HL-60 (cell line): Measurements from ENCODE around the gene PDE3A.

Source experiments
- DNase-seq, 2 experiments: peaks; one replicate each; pipeline ENCODE4 v3.0.0-alpha.2; 2010 to 2020; ENCODE audit warnings: low read depth in 1 of 2, low spot score in 1 of 2
- H3K27ac ChIP-seq: fragments of 250-450 bp; sonication (Bioruptor Pico); replicated peaks from 2 replicates; pipeline ENCODE4 v1.5.1; 2020; ENCODE audit warnings: mild to moderate bottlenecking, moderate library complexity
- H3K27me3 ChIP-seq: fragments of 250-450 bp; sonication (Bioruptor Pico); 2 replicates; pipeline ENCODE4 v1.5.1; 2021; ENCODE audit warnings: mild to moderate bottlenecking, moderate library complexity; ENCODE audit not compliant: insufficient read depth, poor library complexity, severe bottlenecking
- H3K4me3 ChIP-seq: replicated peaks from 2 replicates; pipeline ENCODE4 v1.5.1; 2011; ENCODE audit warnings: mild to moderate bottlenecking, control low read depth, low read length; ENCODE audit not compliant: insufficient read depth
- CTCF ChIP-seq: IDR thresholded peaks from one replicate; pipeline ENCODE4 v1.5.1; 2011; ENCODE audit warnings: low read length, control low read depth, inconsistent platforms; ENCODE audit not compliant: insufficient read depth
- GABPA ChIP-seq: IDR thresholded peaks from 2 replicates; pipeline ENCODE4 v1.6.1; 2012; ENCODE audit warnings: low read depth
- POLR2AphosphoS5 ChIP-seq: IDR thresholded peaks from 2 replicates; pipeline ENCODE4 v1.6.1; 2012; ENCODE audit warnings: low read depth
- REST ChIP-seq: IDR thresholded peaks from 2 replicates; pipeline ENCODE4 v1.6.1; 2012; ENCODE audit warnings: low read depth; ENCODE audit not compliant: insufficient replicate concordance
- SPI1 ChIP-seq: IDR thresholded peaks from 2 replicates; pipeline ENCODE4 v1.6.1; 2012; ENCODE audit warnings: low read depth, mild to moderate bottlenecking, borderline replicate concordance
- long read RNA-seq: library from polyadenylated mRNA; unstranded; transcript quantifications from one replicate; pipeline ENCODE4 v2.0.0, GENCODE V29; 2020

The PDE3A gene
- long read RNA-seq, partial matches to known transcripts = 0 of 1 reads
- long read RNA-seq, other reads (novel, unspliced or antisense) = 1 of 1 reads

DNA sequence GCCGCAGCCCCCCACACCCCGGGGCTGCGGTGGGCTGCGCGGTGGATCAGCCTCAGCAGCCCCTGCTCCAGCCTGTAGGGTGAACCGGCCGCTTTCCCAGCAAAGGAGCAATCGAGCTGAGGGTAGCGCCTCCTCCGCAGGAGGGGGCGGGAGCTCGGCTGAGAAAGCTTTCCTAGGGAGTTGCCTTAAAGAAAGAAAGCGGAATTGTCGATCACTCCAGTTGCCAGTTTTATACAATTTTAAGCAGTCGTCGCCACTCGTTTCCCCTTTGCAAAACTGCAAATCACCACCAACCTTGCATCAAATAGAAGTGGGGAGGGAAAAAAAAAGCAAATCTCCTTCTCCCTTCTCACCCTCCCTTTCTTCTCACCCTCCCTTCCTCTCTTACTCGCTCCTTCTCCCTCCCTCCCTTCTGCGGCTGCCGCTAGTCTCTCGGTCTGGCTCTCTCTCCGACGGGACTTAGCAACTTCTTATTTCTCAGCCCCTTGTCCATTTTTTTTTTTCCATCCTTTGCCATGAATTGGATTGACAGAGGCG is at the start of gene PDE3A:
Gene PDE3A (plus strand): TSS at position 424 of the 537 bp plus-strand sequence. CDS start 748 bp downstream, outside the sequence.
- Histone ChIP-seq H3K4me3 (peak within 1 kb of the TSS; percentile 44), H3K27ac (no peak within 1 kb of the TSS), H3K27me3 (peaks cover 28% of the 10 kb centered on the region)
- TF ChIP-seq SPI1 = no peak
- no peak for TF ChIP-seq CTCF
- no peak for TF ChIP-seq GABPA
- no peak for TF ChIP-seq POLR2AphosphoS5
- no peak for TF ChIP-seq REST
- DNase-seq = peak; percentile 11 to 44

DNA sequence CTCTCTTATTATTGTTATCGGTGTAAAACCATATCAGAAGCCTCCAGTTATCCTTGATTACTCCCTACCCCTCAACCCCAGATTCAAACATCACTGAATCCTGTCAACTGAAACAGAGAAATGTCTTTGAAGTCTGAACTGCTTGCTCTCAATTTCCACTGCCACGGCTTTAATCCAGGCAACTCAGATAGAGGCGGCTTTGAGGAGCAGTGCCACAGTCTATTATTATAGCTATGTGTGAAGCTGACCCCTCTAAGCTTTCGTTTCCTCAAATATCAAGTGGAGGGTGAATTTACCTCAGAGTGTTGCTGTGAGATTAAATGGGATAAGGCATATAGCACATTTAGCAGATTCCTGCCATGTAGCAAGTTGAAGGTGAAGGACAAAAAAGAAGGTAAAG is 49.0 kb upstream of the PDE3A start:
- Histone ChIP-seq H3K4me3 (no peak overlapping the region), H3K27ac (no peak overlapping the region), H3K27me3 (no peaks in the 10 kb centered on the region)
- no peak for TF ChIP-seq GABPA
- TF ChIP-seq CTCF = no peak
- TF ChIP-seq SPI1 = no peak
- TF ChIP-seq POLR2AphosphoS5 = no peak
- no peak for TF ChIP-seq REST
- no peak for DNase-seq

DNA sequence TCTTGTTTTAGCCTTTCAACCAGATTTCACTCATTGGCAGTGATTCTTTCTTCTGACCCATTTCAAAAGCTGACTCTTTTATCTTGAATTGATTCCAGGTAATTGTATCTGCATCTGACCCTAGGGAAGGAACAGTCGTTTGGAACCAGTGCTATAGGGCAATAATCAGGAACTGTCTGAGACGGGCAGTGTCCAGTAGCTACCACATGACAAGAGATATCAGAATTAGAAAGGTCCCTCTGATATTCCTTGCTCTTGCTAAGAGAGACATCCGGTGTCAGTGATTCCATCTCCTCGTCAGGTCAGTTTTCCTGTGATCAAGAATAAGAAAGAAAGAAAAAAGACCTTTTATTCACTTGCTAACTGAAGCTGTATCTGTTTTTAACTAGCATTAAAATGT is 47.8 kb upstream of the PDE3A start:
- H3K4me3 ChIP-seq = no peak overlapping the region
- no peaks in the 10 kb centered on the region for H3K27me3 ChIP-seq
- no peak overlapping the region for H3K27ac ChIP-seq
- DNase-seq = no peak
- TF ChIP-seq REST = no peak
- TF ChIP-seq POLR2AphosphoS5 = no peak
- no peak for TF ChIP-seq CTCF
